Endothelial cell of hepatic sinusoid (primary cell): Measurements from ENCODE around the gene PPP3R2.
"Not testable (repeated sequence)": the region's sequence is repeated elsewhere in the genome, so short reads cannot be mapped to it uniquely, and the experiment has no call there.

Source experiments
- in situ Hi-C: cut with HindIII; loops from 2 replicates; pipeline ENCODE4 v1.10.0; 2017; ENCODE audit warnings: low sequenced_read_pairs

The PPP3R2 gene

GRCh38 chr9:101590074-101590473 is 4.7 kb downstream of the PPP3R2 start:
- in situ Hi-C loops: not testable (repeated sequence)

- in situ Hi-C loops: no loop called here
These were observed 7.3 kb downstream of the PPP3R2 start for GRCh38 chr9:101587332-101588043.

GRCh38 chr9:101586651-101587050 is 8.1 kb downstream of the PPP3R2 start:
- in situ Hi-C loops: no loop called here

GRCh38 chr9:101585740-101586139 is 9.0 kb downstream of the PPP3R2 start:
- in situ Hi-C loops: no loop called here

- in situ Hi-C loops: no loop called here
These were observed 12.2 kb downstream of the PPP3R2 start for GRCh38 chr9:101582553-101582952.

- in situ Hi-C loops: no loop called here
These were observed 14.8 kb downstream of the PPP3R2 start for GRCh38 chr9:101579711-101580545.

GRCh38 chr9:101578378-101578777 is 16.4 kb downstream of the PPP3R2 start:
- in situ Hi-C loops: no loop called here

- in situ Hi-C loops: no loop called here
These were observed 19.9 kb downstream of the PPP3R2 start for GRCh38 chr9:101574731-101575333.

- in situ Hi-C loops: no loop called here
These were observed 22.5 kb downstream of the PPP3R2 start for GRCh38 chr9:101572316-101572715.

- in situ Hi-C loops: no loop called here
These were observed 23.7 kb downstream of the PPP3R2 start for GRCh38 chr9:101571114-101571513.

- in situ Hi-C loops: no loop called here
These were observed 24.8 kb downstream of the PPP3R2 start for GRCh38 chr9:101569741-101570501.

- in situ Hi-C loops: no loop called here
These were observed 26.9 kb downstream of the PPP3R2 start for GRCh38 chr9:101567725-101568350.

- in situ Hi-C loops: no loop called here
These were observed 27.7 kb downstream of the PPP3R2 start for GRCh38 chr9:101566904-101567724.

- in situ Hi-C loops: no loop called here
These were observed 30.5 kb downstream of the PPP3R2 start for GRCh38 chr9:101564252-101564651.

- in situ Hi-C loops: no loop called here
These were observed 31.8 kb downstream of the PPP3R2 start for GRCh38 chr9:101562966-101563365.

- in situ Hi-C loops: no loop called here
These were observed 33.0 kb downstream of the PPP3R2 start for GRCh38 chr9:101561740-101562139.

- in situ Hi-C loops: not testable (repeated sequence)
These were observed 45.2 kb downstream of the PPP3R2 start for GRCh38 chr9:101549472-101550098.

- in situ Hi-C loops: no loop called here
These were observed 51.6 kb downstream of the PPP3R2 start for GRCh38 chr9:101543098-101543735.
